Activated naive CD8-positive, alpha-beta T cell treated with anti-CD3 and anti-CD28 coated beads, Interleukin-2, amount 50 U/mL, for 24 hours (primary cell): Measurements from ENCODE around the gene TRIM62.
"Not testable (repeated sequence)": the region's sequence is repeated elsewhere in the genome, so short reads cannot be mapped to it uniquely, and the experiment has no call there.

ENCODE experiments used
- ATAC-seq: fragments of 150-1000 bp; cut with Tn5 transposase; one replicate; pipeline ENCODE4 v1.10.0; 2021
- DNase-seq: peaks from one replicate; pipeline ENCODE4 v3.0.0; 2021
- H3K27ac Mint-ChIP-seq: one replicate; pipeline ENCODE4 v1.8.0; 2021; ENCODE audit warnings: mild to moderate bottlenecking, mixed read lengths
- H3K27me3 Mint-ChIP-seq: one replicate; pipeline ENCODE4 v1.8.0; 2021; ENCODE audit warnings: mixed read lengths
- H3K36me3 Mint-ChIP-seq: one replicate; pipeline ENCODE4 v1.8.0; 2021; ENCODE audit warnings: low read depth, mixed read lengths
- H3K4me1 Mint-ChIP-seq: one replicate; pipeline ENCODE4 v1.8.0; 2021; ENCODE audit warnings: mixed read lengths
- H3K4me3 Mint-ChIP-seq: one replicate; pipeline ENCODE4 v1.8.0; 2021; ENCODE audit warnings: mild to moderate bottlenecking, moderate library complexity, mixed read lengths
- H3K9me3 Mint-ChIP-seq: one replicate; pipeline ENCODE4 v1.8.0; 2021; ENCODE audit warnings: mixed read lengths

TRIM62 gene

DNA sequence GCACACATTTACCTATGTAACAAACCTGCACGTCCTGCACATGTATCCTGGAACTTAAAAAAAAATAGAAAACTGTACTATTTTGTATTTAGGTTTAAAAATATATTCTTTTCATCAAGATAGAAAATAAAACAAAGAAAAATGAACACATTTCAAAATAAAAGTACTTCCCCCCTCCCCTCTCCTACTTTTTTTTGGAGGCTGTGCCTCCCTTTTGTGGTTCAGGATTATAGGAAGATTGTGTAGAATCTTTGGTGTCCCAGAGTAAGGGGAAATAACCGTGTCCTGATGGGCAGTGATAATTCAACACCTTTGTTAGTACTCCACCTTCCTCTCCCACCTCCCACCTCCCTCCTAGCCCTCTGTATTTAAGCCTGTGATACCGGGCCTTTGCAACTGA is 40.1 kb downstream of the TRIM62 start:
- Mint-ChIP-seq H3K36me3 (peaks cover 2% of the 10 kb centered on the region), H3K4me1 (peaks cover 5% of the 10 kb centered on the region), H3K9me3 (no peaks in the 10 kb centered on the region), H3K27me3 (no peaks in the 10 kb centered on the region), H3K27ac (no peak overlapping the region), H3K4me3 (no peak overlapping the region)
- ATAC-seq (no peak), DNase-seq (no peak)

DNA sequence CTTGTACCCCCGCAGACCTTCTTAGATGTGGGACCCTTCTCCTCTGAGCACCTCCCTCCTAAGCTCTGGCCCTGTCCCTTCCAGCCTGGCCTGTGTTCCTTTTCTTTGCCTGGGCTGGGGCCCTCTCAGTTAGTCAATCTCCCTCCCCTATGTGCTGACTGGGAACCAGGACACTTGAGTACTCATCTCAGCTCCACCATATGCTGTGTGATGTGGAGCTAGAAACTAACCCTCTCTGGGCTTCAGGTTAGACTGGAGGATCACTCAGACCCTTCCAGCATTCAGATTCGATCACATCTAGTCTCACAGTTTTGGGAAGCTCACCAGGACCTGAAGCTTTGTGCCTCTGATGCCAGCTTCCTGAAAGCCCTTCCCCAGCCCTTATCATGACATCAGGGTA is 40.6 kb downstream of the TRIM62 start:
- H3K27ac Mint-ChIP-seq: no peak overlapping the region
- H3K36me3 Mint-ChIP-seq: no peaks in the 10 kb centered on the region
- no peaks in the 10 kb centered on the region for H3K27me3 Mint-ChIP-seq
- H3K9me3 Mint-ChIP-seq: no peaks in the 10 kb centered on the region
- peaks cover 5% of the 10 kb centered on the region for H3K4me1 Mint-ChIP-seq
- H3K4me3 Mint-ChIP-seq: no peak overlapping the region
- ATAC-seq: no peak
- DNase-seq: no peak

DNA sequence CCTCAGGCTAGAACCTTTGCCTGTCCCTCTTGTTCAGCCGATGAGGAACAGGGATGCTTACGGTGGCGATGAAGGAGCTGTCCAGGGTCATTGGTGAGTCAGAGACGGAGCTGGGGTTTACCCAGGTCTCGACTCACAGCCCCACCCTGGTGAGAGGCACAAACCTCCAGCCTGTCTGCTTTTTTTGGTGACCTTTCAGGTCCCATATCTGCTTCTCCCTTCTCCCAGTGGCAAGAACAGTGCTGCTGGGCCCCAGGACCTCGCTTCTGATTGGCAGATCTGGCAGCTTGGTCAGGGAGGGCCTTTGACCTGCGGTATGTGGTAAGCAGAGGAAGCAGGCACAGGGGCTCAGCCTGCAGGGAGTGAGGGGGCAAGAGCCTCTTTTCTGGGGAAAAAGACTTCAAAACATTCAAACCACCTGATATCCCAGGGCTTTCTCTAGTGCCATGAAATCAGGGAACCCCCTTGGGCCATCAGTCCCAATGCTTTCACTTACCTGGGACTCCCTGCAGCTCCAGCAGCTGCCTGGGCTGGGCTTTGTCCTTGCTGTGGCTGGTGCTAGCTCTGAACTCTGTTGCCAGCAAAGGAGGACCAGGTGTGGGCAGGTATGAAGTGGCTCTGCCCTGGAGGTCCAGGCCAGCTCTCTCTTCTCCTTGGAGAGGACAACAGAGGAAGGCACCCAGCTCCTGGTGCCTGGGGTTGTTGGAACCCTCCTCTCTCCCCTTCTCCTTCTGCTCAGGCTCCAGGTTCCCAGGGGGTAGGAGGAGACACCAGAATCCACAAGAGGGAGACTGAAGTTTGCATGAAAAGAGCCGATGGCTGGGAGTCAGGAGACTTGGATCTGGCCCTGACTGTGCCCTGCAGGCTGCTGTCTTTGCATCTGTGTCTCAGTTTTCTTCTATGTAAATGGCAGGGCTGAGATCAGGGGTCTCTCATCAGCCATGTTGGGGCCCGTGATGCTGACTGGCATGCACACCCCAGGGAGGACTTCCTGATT is 41.4 kb downstream of the TRIM62 start:
- peaks cover 5% of the 10 kb centered on the region for H3K4me1 Mint-ChIP-seq
- H3K36me3 Mint-ChIP-seq: no peaks in the 10 kb centered on the region
- DNase-seq: no peak
- no peaks in the 10 kb centered on the region for H3K27me3 Mint-ChIP-seq
- no peak overlapping the region for H3K27ac Mint-ChIP-seq
- no peak overlapping the region for H3K4me3 Mint-ChIP-seq
- ATAC-seq: peak; percentile 58
- no peaks in the 10 kb centered on the region for H3K9me3 Mint-ChIP-seq

DNA sequence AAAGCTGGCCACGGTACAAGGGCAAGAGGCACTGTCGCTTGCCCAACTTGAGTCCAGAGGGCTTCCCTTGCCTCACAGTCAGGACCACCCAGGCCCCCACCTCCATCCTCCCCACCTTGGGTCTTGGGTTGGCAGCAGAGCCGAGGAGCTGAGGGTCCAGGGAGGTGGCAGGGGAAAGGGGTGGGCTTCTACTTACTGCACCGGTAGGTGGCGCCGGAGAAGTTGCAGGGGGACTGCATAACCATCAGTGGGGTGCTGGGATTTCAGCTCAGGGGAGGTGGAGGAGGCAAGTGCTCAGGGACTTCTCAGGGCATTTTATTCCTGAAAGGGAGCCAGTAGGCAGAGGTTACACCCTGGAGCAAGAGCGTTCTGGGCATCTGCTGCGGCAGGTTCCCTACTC is 44.0 kb downstream of the TRIM62 start:
- H3K27me3 Mint-ChIP-seq: no peaks in the 10 kb centered on the region
- no peak overlapping the region for H3K27ac Mint-ChIP-seq
- DNase-seq (peak; percentile 62), ATAC-seq (peak; percentile 72)
- H3K4me1 Mint-ChIP-seq: peaks cover 5% of the 10 kb centered on the region
- no peak overlapping the region for H3K4me3 Mint-ChIP-seq
- H3K36me3 Mint-ChIP-seq: no peaks in the 10 kb centered on the region
- no peaks in the 10 kb centered on the region for H3K9me3 Mint-ChIP-seq

DNA sequence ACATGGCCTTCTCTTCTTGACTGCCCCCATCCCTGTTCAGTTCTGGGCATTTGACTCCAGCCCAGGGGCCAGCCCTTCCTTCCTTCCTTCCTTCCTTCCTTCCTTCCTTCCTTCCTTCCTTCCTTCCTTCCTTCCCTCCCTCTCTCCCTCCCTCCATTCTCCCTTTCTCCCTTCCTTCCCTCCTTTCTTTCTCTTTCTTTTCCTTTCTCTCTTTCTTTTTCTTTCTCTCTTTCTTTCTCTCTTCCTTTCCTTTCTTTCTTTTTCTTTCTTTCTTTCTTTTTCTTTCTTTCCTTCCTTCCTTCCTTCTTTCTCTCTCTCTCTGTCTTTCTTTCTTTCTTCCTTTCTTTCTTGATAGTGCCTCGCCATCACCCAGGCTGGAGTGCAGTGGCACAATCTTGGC is 45.8 kb downstream of the TRIM62 start:
- H3K4me3 Mint-ChIP-seq, H3K27me3 Mint-ChIP-seq, H3K36me3 Mint-ChIP-seq, H3K27ac Mint-ChIP-seq, H3K9me3 Mint-ChIP-seq, DNase-seq, ATAC-seq: not testable (repeated sequence)
- peaks cover 13% of the 10 kb centered on the region for H3K4me1 Mint-ChIP-seq

DNA sequence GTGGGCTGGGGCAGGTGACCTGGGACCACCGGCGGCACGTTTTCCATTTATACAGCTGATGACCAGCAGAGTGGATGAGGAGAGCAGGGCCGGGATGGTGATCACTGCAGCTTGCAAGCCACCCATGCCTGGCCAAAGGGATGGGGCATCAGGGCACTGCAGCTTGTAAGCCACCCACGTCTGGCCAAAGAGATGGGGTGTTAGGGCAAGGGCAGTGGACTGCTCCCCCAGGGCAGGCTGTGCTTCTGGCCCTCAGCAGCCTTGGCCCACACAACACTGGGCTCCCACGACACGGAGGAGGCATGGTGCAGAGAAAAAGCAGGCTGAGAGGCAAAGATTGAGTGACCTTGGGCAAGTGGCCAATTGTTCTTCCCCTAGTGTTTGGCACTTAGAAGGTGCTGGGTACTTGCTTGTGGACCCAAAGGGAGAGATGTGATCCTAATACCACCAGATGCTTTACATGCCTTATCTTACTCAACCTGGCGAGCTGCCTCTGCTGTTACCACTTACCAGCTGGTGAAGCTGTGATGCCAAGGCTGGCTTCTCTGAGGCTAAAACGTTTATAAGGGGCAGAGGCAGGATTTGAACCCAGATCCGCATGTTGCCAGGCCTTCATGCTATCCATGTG is 48.3 kb downstream of the TRIM62 start:
- Mint-ChIP-seq H3K4me1 (peaks cover 32% of the 10 kb centered on the region), H3K27ac (no peak overlapping the region), H3K9me3 (no peaks in the 10 kb centered on the region), H3K27me3 (no peaks in the 10 kb centered on the region), H3K4me3 (no peak overlapping the region), H3K36me3 (no peaks in the 10 kb centered on the region)
- DNase-seq: no peak
- no peak for ATAC-seq

DNA sequence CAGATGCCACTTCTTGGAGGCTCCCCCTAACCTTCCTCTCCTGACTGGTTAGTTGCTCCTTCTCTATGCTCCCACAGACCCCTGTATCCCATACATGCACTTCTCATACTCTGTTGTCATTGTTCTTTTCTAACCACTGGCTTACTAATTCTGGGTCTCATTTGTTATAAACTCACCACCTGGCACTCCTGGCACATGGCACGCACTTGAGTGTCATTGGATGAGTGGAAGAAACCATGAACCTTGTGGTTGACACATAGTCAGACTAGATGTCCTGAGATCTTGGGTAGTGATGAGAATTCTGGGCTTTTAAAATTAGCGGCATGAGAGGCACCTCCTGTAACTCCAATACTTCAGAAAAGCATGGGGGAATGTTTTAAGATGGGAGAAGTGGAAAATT is 49.3 kb downstream of the TRIM62 start:
- no peaks in the 10 kb centered on the region for H3K36me3 Mint-ChIP-seq
- H3K4me3 Mint-ChIP-seq: no peak overlapping the region
- H3K4me1 Mint-ChIP-seq: peaks cover 37% of the 10 kb centered on the region
- H3K27me3 Mint-ChIP-seq: no peaks in the 10 kb centered on the region
- peak overlapping the region; percentile 59 for H3K27ac Mint-ChIP-seq
- no peak for DNase-seq
- no peak for ATAC-seq
- no peaks in the 10 kb centered on the region for H3K9me3 Mint-ChIP-seq

DNA sequence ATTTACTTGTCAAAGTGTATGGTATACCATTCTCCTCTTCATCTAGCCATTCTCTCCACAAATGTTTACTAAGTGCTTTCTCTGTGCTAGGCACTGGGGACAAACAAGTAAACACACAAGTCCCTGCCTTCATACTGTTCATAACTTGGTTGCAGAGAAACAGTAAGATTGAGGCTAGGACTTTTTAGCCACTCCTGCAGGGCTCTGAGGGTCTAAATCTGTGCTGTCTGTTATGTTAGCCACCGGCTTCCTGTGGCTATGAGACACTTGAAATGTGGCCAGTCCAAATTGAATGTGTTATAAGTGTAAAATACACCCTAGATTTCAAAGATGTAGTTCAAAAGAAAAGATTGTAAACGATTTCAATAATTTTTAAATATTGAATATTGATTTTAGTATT is 50.7 kb downstream of the TRIM62 start:
- DNase-seq (no peak), ATAC-seq (no peak)
- no peaks in the 10 kb centered on the region for H3K9me3 Mint-ChIP-seq
- H3K4me3 Mint-ChIP-seq: no peak overlapping the region
- peaks cover 2% of the 10 kb centered on the region for H3K36me3 Mint-ChIP-seq
- no peaks in the 10 kb centered on the region for H3K27me3 Mint-ChIP-seq
- peaks cover 42% of the 10 kb centered on the region for H3K4me1 Mint-ChIP-seq
- no peak overlapping the region for H3K27ac Mint-ChIP-seq

DNA sequence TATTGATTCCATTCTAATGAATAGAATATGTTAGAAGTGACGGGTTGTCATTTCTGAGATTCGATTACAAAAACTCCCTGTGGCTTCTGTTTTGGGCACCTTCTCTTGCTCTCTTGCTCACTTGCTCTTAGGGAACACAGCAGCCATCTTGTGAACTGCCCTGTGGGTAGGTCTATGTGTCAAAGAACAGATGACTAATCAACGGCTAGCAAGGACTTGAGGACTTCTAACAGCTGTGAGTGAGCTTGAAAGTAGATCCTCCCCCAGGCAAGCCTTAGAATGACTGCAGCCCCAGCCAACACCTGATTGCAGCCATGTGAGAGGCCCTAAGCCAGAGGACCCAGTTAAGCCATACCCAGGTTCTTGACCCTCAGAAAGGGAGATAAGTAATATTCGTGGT is 51.5 kb downstream of the TRIM62 start:
- DNase-seq (peak; percentile 21), ATAC-seq (peak; percentile 22)
- Mint-ChIP-seq H3K27ac (no peak overlapping the region), H3K9me3 (peaks cover 2% of the 10 kb centered on the region), H3K27me3 (no peaks in the 10 kb centered on the region), H3K4me1 (peaks cover 51% of the 10 kb centered on the region), H3K36me3 (peaks cover 8% of the 10 kb centered on the region), H3K4me3 (no peak overlapping the region)

DNA sequence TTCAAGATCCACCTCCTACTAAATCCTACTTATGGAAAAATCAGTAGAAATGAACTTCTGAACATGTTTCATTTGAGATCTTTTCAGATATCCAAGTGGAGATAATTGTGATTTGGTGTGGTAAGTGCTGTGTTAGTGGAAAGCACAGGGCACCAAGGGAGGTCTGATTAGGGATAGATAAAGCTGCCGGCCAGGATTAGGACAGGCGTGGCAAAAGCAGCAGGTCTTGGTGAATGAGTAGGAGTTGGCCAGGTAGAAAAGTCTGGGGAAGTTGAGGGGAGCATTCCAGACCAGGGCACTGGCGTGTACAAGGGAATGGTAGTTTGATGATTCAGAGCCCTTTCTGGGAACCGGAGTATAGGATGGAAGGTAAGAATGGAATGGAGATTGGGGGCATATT is 53.1 kb downstream of the TRIM62 start:
- Mint-ChIP-seq H3K4me3 (peak overlapping the region; percentile 92), H3K27me3 (no peaks in the 10 kb centered on the region), H3K4me1 (peaks cover 53% of the 10 kb centered on the region), H3K27ac (peak overlapping the region; percentile 0), H3K36me3 (peaks cover 14% of the 10 kb centered on the region), H3K9me3 (peaks cover 4% of the 10 kb centered on the region)
- DNase-seq: no peak
- no peak for ATAC-seq

DNA sequence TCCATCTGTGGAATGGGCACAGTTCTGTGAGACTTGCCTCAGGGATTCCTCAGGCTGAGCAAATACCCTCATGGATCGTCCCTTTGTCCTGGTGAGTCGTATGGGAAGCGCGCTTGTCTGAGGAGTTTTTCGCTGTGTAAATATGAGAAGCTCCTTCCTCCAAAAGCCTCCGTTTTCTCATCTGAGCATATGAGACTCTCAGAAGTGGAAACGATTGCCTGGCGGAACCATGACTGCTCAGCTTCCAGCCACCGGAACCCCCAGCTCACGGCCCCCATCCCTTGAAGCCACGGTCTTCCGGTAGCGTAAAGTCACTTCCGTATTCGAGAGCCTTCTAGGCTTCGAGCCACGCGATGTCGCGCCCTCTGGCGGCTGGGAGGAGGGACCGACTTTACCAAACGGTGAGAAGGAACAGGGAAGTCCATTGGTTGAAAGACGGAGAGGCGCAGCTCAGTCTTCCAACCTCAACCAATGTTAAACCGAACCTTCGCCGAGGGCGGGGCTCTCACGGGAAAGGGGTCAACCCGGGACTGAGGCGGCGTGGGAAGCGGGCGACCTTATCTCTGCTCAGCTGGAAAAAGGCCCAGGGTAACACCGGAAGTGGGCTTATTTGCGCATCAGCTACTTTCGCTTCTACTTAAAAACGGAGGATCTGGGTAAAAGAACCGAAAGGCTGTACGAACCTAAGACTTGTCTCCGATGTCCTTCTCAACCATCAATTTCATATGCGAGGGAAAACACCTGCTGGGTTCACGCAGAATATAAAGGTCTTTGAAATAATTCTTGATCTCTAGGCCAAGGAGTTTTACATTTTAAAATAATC is 54.6 kb downstream of the TRIM62 start:
- peaks cover 48% of the 10 kb centered on the region for H3K4me1 Mint-ChIP-seq
- H3K4me3 Mint-ChIP-seq: peak overlapping the region; percentile 92
- H3K27me3 Mint-ChIP-seq: no peaks in the 10 kb centered on the region
- peak; percentile 99 for DNase-seq
- ATAC-seq: peak; percentile 95
- peaks cover 4% of the 10 kb centered on the region for H3K9me3 Mint-ChIP-seq
- peaks cover 14% of the 10 kb centered on the region for H3K36me3 Mint-ChIP-seq
- peak overlapping the region; percentile 93 for H3K27ac Mint-ChIP-seq

DNA sequence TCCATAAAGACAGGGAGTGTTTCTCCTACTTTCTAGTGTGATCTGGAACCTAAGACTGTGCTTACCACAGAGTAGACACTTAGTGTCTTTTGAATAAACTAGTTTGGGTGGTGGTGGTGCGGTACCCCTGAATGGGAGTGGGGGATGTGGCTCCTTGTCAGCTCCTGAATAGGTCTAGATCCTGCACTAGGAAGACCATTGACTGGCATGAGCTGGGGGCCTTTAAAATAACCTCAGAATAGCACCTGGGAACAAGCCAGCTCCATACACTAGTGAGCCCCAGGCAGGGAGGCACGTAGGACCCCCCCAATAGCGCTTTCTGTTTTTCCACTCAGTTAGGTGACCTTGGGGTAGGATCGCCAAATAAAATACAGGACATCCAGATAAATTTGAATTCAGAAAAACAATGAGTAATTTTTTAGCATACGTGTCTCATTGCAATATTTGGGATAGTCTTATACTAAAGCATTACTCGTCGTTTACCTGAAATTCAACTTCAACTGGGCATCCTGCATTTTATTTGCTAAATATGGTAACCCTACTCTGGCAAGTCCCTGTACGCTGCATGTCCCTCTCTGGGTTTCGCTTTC is 55.3 kb downstream of the TRIM62 start:
- Mint-ChIP-seq H3K9me3 (peaks cover 4% of the 10 kb centered on the region), H3K4me3 (peak overlapping the region; percentile 92), H3K4me1 (peaks cover 44% of the 10 kb centered on the region), H3K27me3 (no peaks in the 10 kb centered on the region), H3K27ac (peak overlapping the region; percentile 93), H3K36me3 (peaks cover 14% of the 10 kb centered on the region)
- ATAC-seq: peak; percentile 9
- DNase-seq: no peak

DNA sequence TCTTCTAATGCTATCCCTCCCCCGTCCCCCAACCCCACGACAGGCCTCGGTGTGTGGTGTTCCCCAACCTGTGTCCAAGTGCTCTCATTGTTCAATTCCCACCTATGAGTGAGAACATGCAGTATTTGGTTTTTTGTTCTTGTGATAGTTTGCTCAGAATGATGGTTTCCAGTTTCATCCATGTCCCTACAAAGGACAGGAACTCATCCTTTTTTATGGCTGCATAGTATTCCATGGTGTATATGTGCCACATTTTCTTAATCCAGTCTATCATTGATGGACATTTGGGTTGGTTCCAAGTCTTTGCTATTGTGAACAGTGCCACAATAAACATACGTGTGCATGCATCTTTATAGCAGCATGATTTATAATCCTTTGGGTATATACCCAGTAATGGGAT is 57.2 kb downstream of the TRIM62 start:
- ATAC-seq, H3K27ac Mint-ChIP-seq, H3K9me3 Mint-ChIP-seq, H3K4me3 Mint-ChIP-seq, H3K27me3 Mint-ChIP-seq, DNase-seq: not testable (repeated sequence)
- H3K4me1 Mint-ChIP-seq: peaks cover 31% of the 10 kb centered on the region
- peaks cover 14% of the 10 kb centered on the region for H3K36me3 Mint-ChIP-seq

DNA sequence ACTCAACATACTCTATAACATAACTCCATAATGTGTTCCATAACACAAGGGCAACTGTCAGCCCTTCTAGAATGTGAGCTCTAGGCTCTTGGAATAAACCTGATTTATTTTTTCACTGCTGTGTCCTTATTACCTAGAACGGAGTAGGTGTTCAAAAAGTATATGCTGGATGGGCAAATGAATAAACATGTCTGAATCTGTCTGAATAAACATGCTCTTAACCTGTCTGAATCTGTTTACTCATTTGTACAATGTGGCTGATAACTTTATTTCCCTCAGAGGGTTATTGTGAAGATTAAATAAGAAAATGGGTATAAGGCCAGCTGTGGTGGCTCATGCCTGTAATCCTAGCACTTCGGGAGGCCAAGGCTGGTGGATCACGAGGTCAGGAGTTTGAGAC is 58.6 kb downstream of the TRIM62 start:
- H3K36me3 Mint-ChIP-seq: peaks cover 14% of the 10 kb centered on the region
- H3K4me3 Mint-ChIP-seq: no peak overlapping the region
- H3K27ac Mint-ChIP-seq: no peak overlapping the region
- H3K27me3 Mint-ChIP-seq: no peaks in the 10 kb centered on the region
- ATAC-seq: no peak
- H3K9me3 Mint-ChIP-seq: peaks cover 4% of the 10 kb centered on the region
- peaks cover 18% of the 10 kb centered on the region for H3K4me1 Mint-ChIP-seq
- DNase-seq: no peak
